Breast epithelium (tissue), 4 donors: Measurements from ENCODE around the gene OSGEP. TPM values are rescaled to one million over a fixed set of nuclear protein-coding genes. Genes with fewer than 3 reads are reported as not detected.

ENCODE experiments used
- DNase-seq, 2 donors: peaks; one replicate each; pipeline ENCODE4 v3.0.0-alpha.2; 2019; ENCODE audit warnings: low spot score in 2 of 2
- H3K27ac ChIP-seq, 2 donors: fragments of 200-600 bp; sonication (generic) in 1 of 2; one replicate each; pipeline ENCODE4 v1.5.1; 2016 to 2019; ENCODE audit warnings: mild to moderate bottlenecking in 1 of 2
- H3K27me3 ChIP-seq, 2 donors: fragments of 200-600 bp; sonication (generic) in 1 of 2; one replicate each; pipeline versions ENCODE4 v1.5.1 to v1.6.0; 2017 to 2019; ENCODE audit warnings: control low read depth in 1 of 2, mild to moderate bottlenecking in 1 of 2
- H3K36me3 ChIP-seq: fragments of 200-600 bp; one replicate; pipeline ENCODE4 v1.5.1; 2019
- H3K4me1 ChIP-seq, 2 donors: fragments of 200-600 bp; sonication (generic); one replicate each; pipeline ENCODE4 v1.5.1; 2016 to 2019; ENCODE audit warnings: control low read depth in 1 of 2
- H3K4me3 ChIP-seq, 3 donors: fragments of 200-600 bp; sonication (generic); 1 replicate in 2 of 3; 2 replicates in 1 of 3; pipeline ENCODE4 v1.5.1; 2016 to 2019; ENCODE audit warnings: mild to moderate bottlenecking in 3 of 3, moderate library complexity in 2 of 3
- H3K9me3 ChIP-seq, 2 donors: fragments of 200-600 bp; sonication (generic) in 1 of 2; one replicate each; pipeline ENCODE4 v1.5.1; 2016 to 2019; ENCODE audit warnings: control low read depth in 1 of 2
- POLR2A ChIP-seq: fragments of 450-650 bp; IDR thresholded peaks from one replicate; pipeline ENCODE4 v1.6.1; 2016; ENCODE audit warnings: antibody characterized with exemption, mild to moderate bottlenecking, moderate library complexity
- POLR2AphosphoS5 ChIP-seq, 3 donors: sonication (generic); formaldehyde crosslinking; IDR thresholded peaks; one replicate each; pipeline ENCODE4 v1.6.1; 2017; ENCODE audit warnings: antibody characterized with exemption in 3 of 3
- intact Hi-C: fragments of 100-400 bp; cut with DNase I; formaldehyde crosslinking; loops from one replicate; pipeline ENCODE4 v1.15.1; 2023; ENCODE audit warnings: low total_unique reads
- total RNA-seq, 3 donors: library from RNA; depleted of rRNA; stranded (reverse); fragments of >200 nt; gene quantifications; one replicate each; pipeline ENCODE4 v1.1.0, GENCODE V29; 2016
- TF ChIP-seq, protein P1 (sequence below), 3 donors: fragments of 450-650 bp; IDR thresholded peaks; one replicate each; pipeline ENCODE4 v1.5.1; 2016 to 2017; ENCODE audit warnings: antibody characterized with exemption in 3 of 3, mild to moderate bottlenecking in 3 of 3, moderate library complexity in 3 of 3

The OSGEP gene
- total RNA-seq, 3 donors from 2014 or later, result 38.1 to 66.9 (median 57.5) TPM

DNA sequence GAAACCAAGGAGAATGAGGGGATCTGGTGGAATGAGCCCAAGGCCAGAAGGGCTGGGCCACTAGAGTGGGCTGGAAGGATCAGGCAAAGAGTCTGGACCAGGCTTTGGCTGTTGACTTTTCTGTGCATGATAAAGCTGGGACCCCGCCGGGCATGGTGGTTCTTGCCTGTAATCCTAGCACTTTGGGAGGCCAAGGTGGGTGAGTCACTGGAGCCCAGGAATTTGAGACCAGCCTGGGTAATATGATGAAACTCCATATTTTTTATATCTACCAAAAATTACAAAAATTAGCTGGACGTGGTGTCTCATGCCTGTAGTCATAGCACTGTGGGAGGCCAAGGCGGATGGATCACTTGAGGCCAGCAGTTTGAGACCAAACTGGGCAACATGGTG, 18.3 kb downstream of the OSGEP start:
- H3K4me1 ChIP-seq, result no peaks in the 10 kb centered on the region
- no peaks in the 10 kb centered on the region for H3K27me3 ChIP-seq
- H3K36me3 ChIP-seq, result no peaks in the 10 kb centered on the region
- no peaks in the 10 kb centered on the region for H3K9me3 ChIP-seq
- no peak for DNase-seq
- TF ChIP-seq POLR2AphosphoS5 (IDR thresholded peaks at IDR 0.05) (no peak), POLR2A (no peak)
- TF ChIP-seq, protein P1, sequence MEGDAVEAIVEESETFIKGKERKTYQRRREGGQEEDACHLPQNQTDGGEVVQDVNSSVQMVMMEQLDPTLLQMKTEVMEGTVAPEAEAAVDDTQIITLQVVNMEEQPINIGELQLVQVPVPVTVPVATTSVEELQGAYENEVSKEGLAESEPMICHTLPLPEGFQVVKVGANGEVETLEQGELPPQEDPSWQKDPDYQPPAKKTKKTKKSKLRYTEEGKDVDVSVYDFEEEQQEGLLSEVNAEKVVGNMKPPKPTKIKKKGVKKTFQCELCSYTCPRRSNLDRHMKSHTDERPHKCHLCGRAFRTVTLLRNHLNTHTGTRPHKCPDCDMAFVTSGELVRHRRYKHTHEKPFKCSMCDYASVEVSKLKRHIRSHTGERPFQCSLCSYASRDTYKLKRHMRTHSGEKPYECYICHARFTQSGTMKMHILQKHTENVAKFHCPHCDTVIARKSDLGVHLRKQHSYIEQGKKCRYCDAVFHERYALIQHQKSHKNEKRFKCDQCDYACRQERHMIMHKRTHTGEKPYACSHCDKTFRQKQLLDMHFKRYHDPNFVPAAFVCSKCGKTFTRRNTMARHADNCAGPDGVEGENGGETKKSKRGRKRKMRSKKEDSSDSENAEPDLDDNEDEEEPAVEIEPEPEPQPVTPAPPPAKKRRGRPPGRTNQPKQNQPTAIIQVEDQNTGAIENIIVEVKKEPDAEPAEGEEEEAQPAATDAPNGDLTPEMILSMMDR (IDR thresholded peaks at IDR 0.05), result no peak
- intact Hi-C loops, result no loop called here
- H3K27ac ChIP-seq, result peak overlapping the region in 1 of 2 donors; percentile 66
- H3K4me3 ChIP-seq, result no peak overlapping the region

DNA sequence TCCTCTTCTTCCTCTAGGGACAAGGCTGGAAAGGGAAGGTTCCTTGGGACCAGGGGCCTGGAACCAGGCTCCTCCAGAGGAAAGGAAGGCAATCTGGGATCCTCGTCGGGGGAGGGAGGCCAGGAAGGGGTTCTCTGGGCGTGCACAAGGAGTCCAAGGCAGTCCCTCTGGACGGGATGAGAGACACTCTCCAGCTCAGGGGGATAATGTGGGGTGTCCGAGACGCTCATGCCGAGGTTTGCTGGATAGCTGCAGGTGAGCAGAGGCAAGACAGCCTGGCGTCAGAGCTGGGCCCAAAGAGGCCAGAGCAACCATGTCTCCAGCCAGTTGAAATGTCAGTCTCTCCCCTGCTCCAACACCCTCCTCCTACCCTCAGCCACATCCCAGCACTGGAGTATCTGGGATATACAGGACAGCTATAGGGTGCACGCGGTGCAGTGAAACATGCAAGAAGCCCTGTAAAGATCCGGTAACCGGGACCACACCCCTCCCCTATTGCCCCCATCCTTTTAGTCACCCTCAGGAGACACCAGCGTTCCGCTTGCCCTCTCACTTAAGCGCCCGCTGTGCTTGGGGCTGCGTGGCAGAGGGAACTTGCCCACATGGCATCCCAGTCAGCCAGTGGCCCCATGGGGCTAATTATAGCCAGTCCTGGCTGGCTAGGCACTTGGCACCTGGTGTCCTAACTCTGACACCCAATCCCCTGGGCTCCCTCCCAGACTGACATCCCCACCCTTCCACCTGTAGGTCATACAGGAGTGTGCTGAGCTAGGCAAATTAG, 18.8 kb downstream of the OSGEP start, which contains the start of gene KLHL33:
Gene KLHL33 (minus strand): TSS at position 585 of the 781 bp plus-strand sequence. CDS start 355 bp downstream, at position 230.
- TF ChIP-seq POLR2A, result no peak
- TF ChIP-seq, protein P1 (IDR thresholded peaks at IDR 0.05), result no peak
- TF ChIP-seq POLR2AphosphoS5 (IDR thresholded peaks at IDR 0.05), result no peak
- Histone ChIP-seq H3K27ac (peak within 1 kb of the TSS in 1 of 2 donors; percentile 66), H3K9me3 (no peaks in the 10 kb centered on the region), H3K27me3 (no peaks in the 10 kb centered on the region), H3K4me1 (no peaks in the 10 kb centered on the region), H3K4me3 (peak within 1 kb of the TSS; percentile 26 to 62 (median 39)), H3K36me3 (no peaks in the 10 kb centered on the region)
- intact Hi-C loops, result no loop called here
- no peak for DNase-seq

DNA sequence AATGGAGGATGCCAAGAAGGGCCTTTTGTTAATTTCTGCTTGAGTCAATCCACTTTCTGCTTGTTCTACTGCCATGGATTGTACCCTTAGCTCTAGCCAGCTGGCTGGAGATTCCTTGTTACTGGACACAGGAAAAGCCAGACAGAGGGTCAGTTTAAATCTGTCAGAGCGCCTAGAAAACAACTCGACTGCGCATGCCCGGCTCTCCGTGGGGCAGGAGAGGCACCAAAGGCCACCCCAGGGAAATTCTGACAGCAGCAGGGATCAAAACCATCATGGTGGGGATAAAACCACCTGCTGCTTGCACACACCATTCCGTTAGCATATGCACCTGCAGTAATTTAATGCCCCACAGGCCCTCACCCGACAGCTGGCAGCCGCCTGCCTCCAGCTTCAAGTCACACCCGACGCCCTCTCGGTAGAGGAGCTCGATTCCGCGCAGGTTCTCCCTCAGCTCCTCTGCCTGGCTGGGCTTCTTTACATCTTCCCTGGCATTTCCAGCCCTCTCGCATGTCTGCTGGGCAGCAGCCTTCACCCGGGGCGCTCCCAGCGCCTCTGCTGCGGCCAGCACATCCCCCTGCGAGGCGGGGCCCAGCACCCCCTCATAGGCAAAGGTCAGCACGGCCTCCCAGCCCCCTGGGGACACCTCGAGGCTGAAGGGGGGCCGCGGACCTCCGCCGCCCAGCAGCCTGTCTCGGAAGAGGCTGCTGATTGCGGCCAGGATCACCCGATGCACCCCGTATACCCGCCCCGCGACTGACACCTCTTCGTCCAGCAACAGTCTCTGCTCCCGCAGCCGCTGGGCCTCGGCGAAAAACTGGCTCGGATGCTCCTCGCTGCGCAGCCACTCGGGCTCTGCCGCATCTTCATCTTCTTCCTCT, 19.7 kb downstream of the OSGEP start:
- Histone ChIP-seq H3K36me3 (no peaks in the 10 kb centered on the region), H3K4me3 (peak overlapping the region; percentile 26 to 62 (median 39)), H3K4me1 (no peaks in the 10 kb centered on the region), H3K9me3 (no peaks in the 10 kb centered on the region), H3K27ac (peak overlapping the region in 1 of 2 donors; percentile 66), H3K27me3 (no peaks in the 10 kb centered on the region)
- DNase-seq, result no peak
- intact Hi-C loops, result no loop called here
- TF ChIP-seq POLR2A, result no peak
- no peak for TF ChIP-seq POLR2AphosphoS5 (IDR thresholded peaks at IDR 0.05)
- TF ChIP-seq, protein P1 (IDR thresholded peaks at IDR 0.05), result no peak

DNA sequence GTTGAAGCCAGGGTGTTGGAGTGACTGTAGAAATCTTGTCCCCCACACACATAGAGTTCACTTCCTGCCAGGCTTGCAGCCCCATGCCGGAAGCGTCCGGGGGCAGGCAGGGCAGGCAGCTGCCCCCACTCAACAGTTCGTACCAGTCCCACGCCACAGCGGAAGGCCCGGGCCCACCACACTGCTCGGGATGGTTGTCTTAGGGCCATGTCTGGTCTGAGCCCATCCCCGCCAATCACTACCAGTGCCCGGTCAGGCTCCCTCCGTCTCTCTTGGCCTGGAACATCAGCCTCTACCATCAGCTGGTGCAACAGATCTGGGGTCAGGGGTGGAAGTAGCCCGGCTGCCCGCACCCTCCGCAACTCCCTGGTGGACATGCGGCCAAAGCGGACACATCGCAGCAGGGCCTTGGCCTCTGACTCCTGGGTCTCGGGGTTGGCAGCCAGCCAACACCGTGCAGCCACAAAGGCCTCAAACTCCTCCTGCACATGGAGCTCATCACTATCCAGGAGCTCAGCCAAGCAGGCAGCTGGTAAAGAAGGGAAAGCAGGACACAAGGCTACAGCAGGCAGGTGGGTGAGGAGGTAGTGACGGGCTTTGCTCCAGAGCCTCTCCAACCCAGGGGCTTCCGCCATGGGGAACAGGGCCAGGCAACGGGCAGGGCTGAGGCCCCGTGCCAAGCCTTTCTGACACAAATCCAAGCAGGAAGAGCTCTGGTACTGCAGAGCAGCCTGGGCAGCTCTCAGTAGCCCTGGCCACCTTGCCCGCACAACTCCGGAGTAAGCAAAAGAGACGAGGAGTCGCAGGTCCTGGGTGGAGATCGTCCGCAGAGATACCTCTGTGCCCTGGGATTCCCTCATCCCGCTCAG, 24.6 kb downstream of the OSGEP start:
- Histone ChIP-seq H3K9me3 (no peaks in the 10 kb centered on the region), H3K4me3 (peak overlapping the region in 1 of 3 donors; percentile 32), H3K36me3 (no peaks in the 10 kb centered on the region), H3K27me3 (no peaks in the 10 kb centered on the region), H3K4me1 (no peaks in the 10 kb centered on the region), H3K27ac (no peak overlapping the region)
- no peak for TF ChIP-seq POLR2AphosphoS5 (IDR thresholded peaks at IDR 0.05)
- TF ChIP-seq, protein P1 (IDR thresholded peaks at IDR 0.05), result no peak
- TF ChIP-seq POLR2A, result no peak
- intact Hi-C loops, result no loop called here
- no peak for DNase-seq
